GM15510 (cell line): Measurements from ENCODE around the gene LBH.

Experiments used
- POLR2A ChIP-seq: IDR thresholded peaks from 3 replicates; pipeline ENCODE4 v1.6.1; 2011; ENCODE audit warnings: borderline replicate concordance; ENCODE audit not compliant: insufficient read length; ENCODE audit errors: extremely low read depth

The LBH gene

GRCh38 chr2:30237966-30238800, 6.8 kb downstream of the LBH start:
- TF ChIP-seq POLR2A = no peak

GRCh38 chr2:30239308-30239985, 8.1 kb downstream of the LBH start:
- no peak for TF ChIP-seq POLR2A

- no peak for TF ChIP-seq POLR2A
Measured at GRCh38 chr2:30239986-30240752, 8.8 kb downstream of the LBH start.

- no peak for TF ChIP-seq POLR2A
Measured at GRCh38 chr2:30243231-30243630, 11.9 kb downstream of the LBH start.

- no peak for TF ChIP-seq POLR2A
Measured at GRCh38 chr2:30245364-30245763, 14.0 kb downstream of the LBH start.

GRCh38 chr2:30248791-30249190, 17.5 kb downstream of the LBH start:
- no peak for TF ChIP-seq POLR2A

- no peak for TF ChIP-seq POLR2A
Measured at GRCh38 chr2:30249354-30249753, 18.0 kb downstream of the LBH start.

- no peak for TF ChIP-seq POLR2A
Measured at GRCh38 chr2:30250421-30250820, 19.1 kb downstream of the LBH start.

- TF ChIP-seq POLR2A = no peak
Measured at GRCh38 chr2:30252723-30253701, 21.7 kb downstream of the LBH start.

GRCh38 chr2:30253873-30254684, 22.7 kb downstream of the LBH start:
- no peak for TF ChIP-seq POLR2A

GRCh38 chr2:30254685-30255001, 23.3 kb downstream of the LBH start:
- TF ChIP-seq POLR2A = no peak

GRCh38 chr2:30255026-30255425, 23.7 kb downstream of the LBH start:
- no peak for TF ChIP-seq POLR2A
